ENCODE measurements around the gene KIAA1755. TPM values are rescaled to one million over a fixed set of nuclear protein-coding genes. Genes with fewer than 3 reads are reported as not detected.

The KIAA1755 gene
- total and polyA plus RNA-seq, 5 donors from 2014 or later: not detected

DNA sequence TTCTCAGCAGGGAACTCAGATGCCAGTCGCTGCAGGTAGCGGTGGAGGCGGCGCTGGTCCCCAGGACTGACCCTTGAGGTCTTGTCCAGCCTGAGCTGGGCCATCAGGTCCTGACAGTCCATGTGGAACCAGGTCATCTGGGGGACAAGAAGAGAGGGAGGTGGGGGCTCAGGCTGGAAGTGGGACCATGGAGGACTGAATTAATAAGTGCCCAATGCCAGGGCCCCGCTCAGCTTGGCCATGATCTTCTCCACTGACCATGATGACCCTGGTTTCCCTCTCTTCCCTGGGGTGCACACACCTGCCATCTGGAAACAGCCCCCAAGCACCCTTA lies 47.0 kb downstream of the KIAA1755 start:
- Mint-ChIP-seq H3K27ac (no peak overlapping the region), H3K4me3 (no peak overlapping the region), H3K4me1 (no peaks in the 10 kb centered on the region), H3K27me3 (peaks cover 2% of the 10 kb centered on the region), H3K9me3 (no peaks in the 10 kb centered on the region), H3K36me3 (no peaks in the 10 kb centered on the region)
- DNase-seq (no peak), ATAC-seq (ENCODE audit: low read depth in 2 of 2) (no peak)
- Histone ChIP-seq H3K27ac (ENCODE audit: insufficient read depth, low read length, poor library complexity, severe bottlenecking) (no peak overlapping the region), H3K4me3 (ENCODE audit: low read depth, low read length) (no peak overlapping the region), H3K36me3 (ENCODE audit: control insufficient read depth, insufficient read depth, low read length) (no peaks in the 10 kb centered on the region), H3K9me3 (ENCODE audit: control insufficient read depth in 2 of 2, low read length in 2 of 2) (no peaks in the 10 kb centered on the region), H3K4me1 (ENCODE audit: control insufficient read depth, insufficient read depth, low read length, poor library complexity, severe bottlenecking) (no peaks in the 10 kb centered on the region), H3K27me3 (ENCODE audit: control insufficient read depth, insufficient read depth, low read length) (no peaks in the 10 kb centered on the region)

DNA sequence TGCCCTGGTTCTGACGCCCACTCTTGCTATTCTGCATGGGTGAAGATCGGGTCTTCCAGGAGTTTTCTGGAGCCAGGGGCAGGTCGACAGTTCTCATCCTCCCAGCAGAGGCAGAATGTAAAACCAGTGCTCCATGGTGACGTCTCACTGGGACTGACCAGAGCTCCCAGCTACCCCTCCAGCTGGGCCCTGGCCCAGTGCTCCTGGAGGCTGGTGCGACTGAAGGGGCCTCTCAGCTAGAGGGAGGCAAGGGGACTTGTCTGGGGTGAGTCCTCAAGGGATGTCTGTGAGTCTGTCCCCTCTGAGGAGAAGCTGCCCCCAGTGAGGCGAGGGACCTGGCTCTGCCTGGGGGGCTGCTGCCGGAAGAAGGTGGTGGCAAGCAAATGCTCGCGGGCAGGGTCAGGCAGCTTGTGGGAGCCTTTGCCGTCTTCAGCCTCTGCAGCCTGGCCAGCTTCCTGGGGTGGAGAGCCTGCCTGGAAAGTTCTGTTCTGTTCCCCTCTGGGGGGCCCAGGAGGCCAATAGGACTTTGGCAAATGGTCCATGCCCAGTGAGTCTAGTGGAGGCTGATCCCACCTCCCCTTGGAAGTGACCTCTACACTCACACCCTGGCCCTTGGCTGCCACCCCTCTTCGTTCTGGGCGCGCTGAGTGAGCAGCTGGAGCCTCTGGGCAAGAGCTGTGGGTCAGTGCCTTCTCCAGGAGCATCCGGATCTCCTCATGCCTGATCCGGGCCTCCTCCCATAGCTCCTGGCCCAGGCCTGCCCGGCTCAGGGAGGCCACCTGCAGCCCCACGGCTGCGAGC lies 47.5 kb downstream of the KIAA1755 start:
- no peak overlapping the region for H3K4me3 ChIP-seq (ENCODE audit: low read depth, low read length)
- Mint-ChIP-seq H3K27ac (no peak overlapping the region), H3K36me3 (no peaks in the 10 kb centered on the region), H3K4me3 (no peak overlapping the region), H3K9me3 (peaks cover 0 to 1% (median 0%) of the 10 kb centered on the region in 7 donors), H3K27me3 (peaks cover 5% of the 10 kb centered on the region), H3K4me1 (no peaks in the 10 kb centered on the region)
- H3K36me3 ChIP-seq (ENCODE audit: control insufficient read depth, insufficient read depth, low read length): no peaks in the 10 kb centered on the region
- DNase-seq (no peak), ATAC-seq (ENCODE audit: low read depth in 2 of 2) (no peak)
- H3K27me3 ChIP-seq (ENCODE audit: control insufficient read depth, insufficient read depth, low read length): no peaks in the 10 kb centered on the region
- no peaks in the 10 kb centered on the region for H3K9me3 ChIP-seq (ENCODE audit: control insufficient read depth in 2 of 2, low read length in 2 of 2)
- no peaks in the 10 kb centered on the region for H3K4me1 ChIP-seq (ENCODE audit: control insufficient read depth, insufficient read depth, low read length, poor library complexity, severe bottlenecking)
- H3K27ac ChIP-seq (ENCODE audit: insufficient read depth, low read length, poor library complexity, severe bottlenecking): no peak overlapping the region

DNA sequence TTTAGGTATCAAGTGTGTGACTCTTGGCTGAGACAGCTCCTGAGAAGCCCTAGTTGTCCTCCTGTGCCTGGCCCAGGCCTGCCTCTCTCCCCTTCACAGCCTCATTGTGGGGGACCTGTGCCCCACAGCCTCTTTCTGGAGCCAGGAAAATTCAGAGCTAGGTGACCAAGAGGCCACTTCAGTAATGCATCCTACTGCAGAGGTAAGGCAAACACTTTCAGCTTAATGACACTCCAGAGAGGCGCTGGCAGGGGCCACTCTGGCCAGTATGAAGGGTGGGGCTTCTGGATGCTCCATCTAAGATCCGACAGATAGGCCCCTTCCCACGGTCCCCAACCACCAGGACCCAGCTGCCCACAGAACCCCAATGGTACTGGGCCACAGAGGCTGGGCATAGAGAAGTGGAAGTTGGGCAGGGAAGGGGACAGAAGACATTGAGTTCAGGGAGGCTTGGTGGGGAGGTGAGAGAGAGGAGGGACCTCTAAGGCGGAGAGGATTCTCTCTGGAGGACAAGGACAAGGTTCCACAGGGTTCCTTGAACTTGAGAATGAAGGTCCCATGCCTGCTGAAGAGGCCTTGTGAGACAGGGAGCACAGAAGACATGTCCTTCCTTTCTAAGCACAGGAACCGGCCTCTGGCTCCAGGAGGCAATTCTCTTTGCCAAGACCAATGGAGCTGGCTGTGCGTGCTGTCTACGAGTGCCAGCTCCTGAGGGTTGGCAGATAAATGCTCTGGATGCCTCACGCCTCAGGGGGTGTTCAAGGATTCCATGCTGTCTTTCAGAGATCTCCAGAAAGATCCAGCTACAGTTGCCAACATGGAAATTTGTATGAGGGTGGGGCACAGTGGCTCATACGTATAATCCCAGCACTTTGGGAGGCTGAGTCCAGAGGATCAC lies 49.1 kb downstream of the KIAA1755 start:
- Mint-ChIP-seq H3K27me3 (peaks cover 10% of the 10 kb centered on the region), H3K36me3 (no peaks in the 10 kb centered on the region), H3K9me3 (peaks cover 0 to 1% (median 0%) of the 10 kb centered on the region in 7 donors), H3K4me3 (no peak overlapping the region), H3K27ac (no peak overlapping the region), H3K4me1 (no peaks in the 10 kb centered on the region)
- H3K4me3 ChIP-seq (ENCODE audit: low read depth, low read length): no peak overlapping the region
- peaks cover 2% of the 10 kb centered on the region for H3K27me3 ChIP-seq (ENCODE audit: control insufficient read depth, insufficient read depth, low read length)
- H3K4me1 ChIP-seq (ENCODE audit: control insufficient read depth, insufficient read depth, low read length, poor library complexity, severe bottlenecking): no peaks in the 10 kb centered on the region
- ATAC-seq (ENCODE audit: low read depth in 2 of 2) (no peak), DNase-seq (no peak)
- no peaks in the 10 kb centered on the region for H3K36me3 ChIP-seq (ENCODE audit: control insufficient read depth, insufficient read depth, low read length)
- H3K9me3 ChIP-seq (ENCODE audit: control insufficient read depth in 2 of 2, low read length in 2 of 2): no peaks in the 10 kb centered on the region
- H3K27ac ChIP-seq (ENCODE audit: insufficient read depth, low read length, poor library complexity, severe bottlenecking): no peak overlapping the region

DNA sequence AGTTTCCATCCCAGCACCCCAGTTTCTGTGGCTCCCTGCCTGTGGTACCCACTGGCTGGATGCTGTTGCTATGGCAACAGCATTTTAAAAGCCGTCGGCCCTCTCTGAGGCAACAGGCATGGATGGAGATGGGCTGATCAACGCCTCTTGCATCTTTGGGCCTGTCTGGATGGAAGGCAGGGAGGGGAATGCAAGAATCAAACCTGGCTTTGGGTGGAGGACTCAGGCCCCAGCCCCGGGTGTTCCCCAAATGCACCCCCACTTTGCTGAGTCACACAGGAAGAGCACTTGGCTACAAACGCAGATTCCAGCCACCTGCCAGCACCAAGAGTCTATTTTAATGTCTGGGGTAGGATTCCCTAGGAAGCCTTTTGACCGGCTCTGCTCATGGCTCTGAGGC lies 49.8 kb downstream of the KIAA1755 start:
- Mint-ChIP-seq H3K4me1 (no peaks in the 10 kb centered on the region), H3K9me3 (peaks cover 0 to 1% (median 0%) of the 10 kb centered on the region in 7 donors), H3K27me3 (peaks cover 16% of the 10 kb centered on the region), H3K36me3 (no peaks in the 10 kb centered on the region), H3K4me3 (no peak overlapping the region), H3K27ac (no peak overlapping the region)
- DNase-seq (no peak), ATAC-seq (ENCODE audit: low read depth in 2 of 2) (no peak)
- Histone ChIP-seq H3K9me3 (ENCODE audit: control insufficient read depth in 2 of 2, low read length in 2 of 2) (no peaks in the 10 kb centered on the region), H3K4me3 (ENCODE audit: low read depth, low read length) (no peak overlapping the region), H3K27ac (ENCODE audit: insufficient read depth, low read length, poor library complexity, severe bottlenecking) (no peak overlapping the region), H3K36me3 (ENCODE audit: control insufficient read depth, insufficient read depth, low read length) (no peaks in the 10 kb centered on the region), H3K27me3 (ENCODE audit: control insufficient read depth, insufficient read depth, low read length) (peaks cover 5% of the 10 kb centered on the region), H3K4me1 (ENCODE audit: control insufficient read depth, insufficient read depth, low read length, poor library complexity, severe bottlenecking) (no peaks in the 10 kb centered on the region)

- Mint-ChIP-seq H3K27ac (no peak overlapping the region), H3K9me3 (peaks cover 0 to 1% (median 0%) of the 10 kb centered on the region in 7 donors), H3K4me3 (no peak overlapping the region), H3K27me3 (peaks cover 16% of the 10 kb centered on the region), H3K4me1 (no peaks in the 10 kb centered on the region), H3K36me3 (no peaks in the 10 kb centered on the region)
- ATAC-seq (ENCODE audit: low read depth in 2 of 2) (no peak), DNase-seq (no peak)
- no peaks in the 10 kb centered on the region for H3K4me1 ChIP-seq (ENCODE audit: control insufficient read depth, insufficient read depth, low read length, poor library complexity, severe bottlenecking)
- H3K9me3 ChIP-seq (ENCODE audit: control insufficient read depth in 2 of 2, low read length in 2 of 2): no peaks in the 10 kb centered on the region
- no peak overlapping the region for H3K27ac ChIP-seq (ENCODE audit: insufficient read depth, low read length, poor library complexity, severe bottlenecking)
- H3K27me3 ChIP-seq (ENCODE audit: control insufficient read depth, insufficient read depth, low read length): peaks cover 5% of the 10 kb centered on the region
- no peaks in the 10 kb centered on the region for H3K36me3 ChIP-seq (ENCODE audit: control insufficient read depth, insufficient read depth, low read length)
- H3K4me3 ChIP-seq (ENCODE audit: low read depth, low read length): no peak overlapping the region
Observed at GRCh38 chr20:38209736-38210405, 50.7 kb downstream of the KIAA1755 start.

DNA sequence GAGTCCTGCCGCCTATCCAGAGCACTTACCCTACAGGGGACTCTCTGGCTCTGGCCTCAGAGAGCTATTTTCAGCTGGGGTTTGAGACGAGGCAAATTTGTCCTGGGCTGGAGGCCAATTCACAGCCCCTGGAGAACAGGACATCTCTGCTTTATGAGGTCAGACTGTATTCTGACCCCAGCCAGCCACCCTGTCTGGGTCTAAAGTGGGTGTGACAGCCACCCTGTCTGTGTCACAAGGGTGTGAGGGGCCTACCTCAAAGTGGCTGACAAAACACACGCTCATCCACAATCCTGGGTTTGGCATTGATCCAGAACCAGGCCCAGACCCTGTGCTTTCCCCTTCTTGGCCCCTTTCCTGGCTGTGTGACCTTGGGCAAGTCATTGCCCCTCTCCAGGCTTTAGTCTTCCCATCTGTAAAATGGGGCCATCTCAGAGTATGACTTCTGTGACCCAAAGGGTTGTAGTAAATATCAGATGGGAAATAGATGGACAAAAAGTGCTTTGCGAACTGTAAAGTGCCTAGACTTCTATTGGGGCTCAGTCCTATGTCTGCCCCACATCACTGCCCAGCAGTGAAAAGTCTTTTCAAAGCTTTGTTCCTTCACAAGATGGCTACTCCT lies 51.4 kb downstream of the KIAA1755 start:
- Histone ChIP-seq H3K4me3 (ENCODE audit: low read depth, low read length) (no peak overlapping the region), H3K27me3 (ENCODE audit: control insufficient read depth, insufficient read depth, low read length) (peaks cover 5% of the 10 kb centered on the region), H3K27ac (ENCODE audit: insufficient read depth, low read length, poor library complexity, severe bottlenecking) (no peak overlapping the region), H3K9me3 (ENCODE audit: control insufficient read depth in 2 of 2, low read length in 2 of 2) (no peaks in the 10 kb centered on the region), H3K4me1 (ENCODE audit: control insufficient read depth, insufficient read depth, low read length, poor library complexity, severe bottlenecking) (no peaks in the 10 kb centered on the region), H3K36me3 (ENCODE audit: control insufficient read depth, insufficient read depth, low read length) (no peaks in the 10 kb centered on the region)
- DNase-seq (no peak), ATAC-seq (ENCODE audit: low read depth in 2 of 2) (no peak)
- H3K27me3 Mint-ChIP-seq: peaks cover 22% of the 10 kb centered on the region
- H3K4me3 Mint-ChIP-seq: no peak overlapping the region
- H3K36me3 Mint-ChIP-seq: no peaks in the 10 kb centered on the region
- H3K4me1 Mint-ChIP-seq: no peaks in the 10 kb centered on the region
- H3K27ac Mint-ChIP-seq: no peak overlapping the region
- peaks cover 0 to 1% (median 0%) of the 10 kb centered on the region in 7 donors for H3K9me3 Mint-ChIP-seq

- no peak for ATAC-seq (ENCODE audit: low read depth in 2 of 2)
- Histone ChIP-seq H3K4me1 (ENCODE audit: control insufficient read depth, insufficient read depth, low read length, poor library complexity, severe bottlenecking) (no peaks in the 10 kb centered on the region), H3K36me3 (ENCODE audit: control insufficient read depth, insufficient read depth, low read length) (no peaks in the 10 kb centered on the region), H3K27me3 (ENCODE audit: control insufficient read depth, insufficient read depth, low read length) (peaks cover 5% of the 10 kb centered on the region), H3K27ac (ENCODE audit: insufficient read depth, low read length, poor library complexity, severe bottlenecking) (no peak overlapping the region), H3K9me3 (ENCODE audit: control insufficient read depth in 2 of 2, low read length in 2 of 2) (no peaks in the 10 kb centered on the region), H3K4me3 (ENCODE audit: low read depth, low read length) (no peak overlapping the region)
- Mint-ChIP-seq H3K4me1 (no peaks in the 10 kb centered on the region), H3K27ac (no peak overlapping the region), H3K4me3 (no peak overlapping the region), H3K27me3 (peaks cover 29% of the 10 kb centered on the region), H3K9me3 (peaks cover 0 to 1% (median 0%) of the 10 kb centered on the region in 7 donors), H3K36me3 (no peaks in the 10 kb centered on the region)
- DNase-seq: no peak
Observed at GRCh38 chr20:38208523-38208922, 52.0 kb downstream of the KIAA1755 start.

Measured in CD4-positive, CD25-positive, alpha-beta regulatory T cell (primary cell).